NCI-H510A (cell line): Measurements from ENCODE around the gene KHDC4.
A peak's percentile ranks its signal among the peaks of the same experiment; 100 is the strongest.
"Not testable (repeated sequence)": the region's sequence is repeated elsewhere in the genome, so short reads cannot be mapped to it uniquely, and the experiment has no call there.

Experiments
- DNase-seq: peaks from one replicate; lab custom pipeline; 2025; lab: John Stamatoyannopoulos, UW

The KHDC4 gene

GRCh38 chr1:155940993-155941844 is 7.0 kb upstream of the KHDC4 start, which contains the start of gene RXFP4:
TSS of gene RXFP4 (plus strand) at chr1:155941638. CDS start at chr1:155941710, 72 bp downstream.
- DNase-seq: no peak

DNA sequence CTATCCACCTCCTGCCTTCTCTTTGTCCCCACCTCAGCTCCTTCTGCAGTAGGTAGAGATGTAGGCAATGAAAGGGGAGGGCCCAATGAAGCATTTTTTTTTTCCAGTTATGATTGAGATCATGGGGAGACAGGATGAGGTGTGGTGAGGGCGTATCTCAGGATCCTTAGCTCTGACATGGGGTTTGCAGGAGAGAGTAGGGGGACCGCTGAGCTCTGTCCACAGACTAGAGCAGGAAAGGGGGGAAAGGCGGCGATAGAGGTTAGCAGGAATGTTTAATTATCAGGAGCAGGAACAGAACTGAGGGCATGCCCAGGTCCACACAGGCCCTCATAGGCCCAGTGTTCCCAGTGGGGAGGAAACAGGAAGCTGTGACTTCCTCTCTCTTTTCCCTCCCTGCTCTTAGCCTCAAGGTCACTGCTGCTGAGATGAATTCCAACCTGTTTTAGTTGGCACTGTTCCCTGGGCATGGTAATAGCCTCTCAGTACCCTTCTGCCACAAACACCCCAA is 6.3 kb upstream of the KHDC4 start:
- no peak for DNase-seq

GRCh38 chr1:155938220-155938627 is 4.0 kb upstream of the KHDC4 start:
- no peak for DNase-seq

- no peak for DNase-seq
Measured at GRCh38 chr1:155934936-155935590, 850 bp upstream of the KHDC4 start.

- no peak for DNase-seq
Measured at GRCh38 chr1:155933591-155934096, 569 bp downstream of the KHDC4 start.

DNA sequence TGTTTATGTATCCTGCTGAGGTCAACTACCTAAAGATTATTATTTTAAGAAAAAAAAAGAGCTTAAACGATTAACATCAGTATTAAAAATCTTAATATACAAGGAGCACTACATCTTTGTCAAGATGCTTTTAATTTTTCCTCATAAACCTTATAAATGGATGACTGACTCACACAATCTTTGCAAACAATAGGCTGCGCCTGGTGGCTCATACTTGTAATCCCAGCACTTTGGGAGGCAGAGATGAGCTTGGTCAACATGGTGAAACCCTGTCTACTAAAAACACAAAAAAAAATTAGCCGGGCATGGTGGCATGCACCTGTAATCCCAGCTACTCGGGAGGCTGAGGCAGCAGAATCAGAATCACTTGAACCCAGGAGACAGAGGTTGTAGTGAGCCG is 1.7 kb downstream of the KHDC4 start:
- DNase-seq: no peak

DNA sequence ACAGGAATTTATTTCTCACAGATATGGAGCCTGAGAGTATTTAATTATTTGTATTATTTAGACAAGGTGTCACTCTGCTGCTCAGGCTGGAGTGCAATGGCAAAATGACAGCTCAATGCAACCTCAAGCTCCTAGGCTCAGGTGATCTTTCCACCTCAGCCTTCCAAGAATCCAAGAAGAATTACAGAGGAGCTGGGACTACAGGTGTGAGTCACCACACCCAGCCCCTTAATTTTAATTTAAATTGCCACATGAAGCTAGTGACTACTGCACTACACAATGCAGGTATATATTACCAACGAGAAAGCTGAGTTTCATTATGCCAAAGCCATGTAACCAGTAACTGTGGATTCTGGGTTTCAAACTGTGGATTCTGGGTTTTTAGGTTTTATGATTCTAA is 2.1 kb downstream of the KHDC4 start:
- DNase-seq: no peak

GRCh38 chr1:155931332-155932038 is 2.7 kb downstream of the KHDC4 start:
- DNase-seq: no peak

DNA sequence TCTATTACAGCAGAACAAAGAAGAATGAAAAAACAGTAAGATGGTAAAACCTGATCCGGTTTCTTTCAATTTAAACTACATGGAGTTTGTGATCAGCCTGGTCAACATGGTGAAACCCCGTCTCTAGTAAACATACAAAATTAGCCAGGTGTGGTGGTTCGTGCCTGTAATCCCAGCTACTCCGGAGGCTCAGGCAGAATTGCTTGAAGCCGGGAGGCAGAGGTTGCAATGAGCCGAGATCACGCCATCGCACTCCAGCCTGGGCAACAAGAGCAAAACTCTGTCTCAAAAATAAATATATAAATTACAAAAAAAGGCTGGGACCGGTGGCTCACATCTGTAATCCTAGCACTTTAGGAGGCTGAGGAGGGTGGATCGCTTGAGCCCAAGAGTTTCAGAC is 3.5 kb downstream of the KHDC4 start:
- not testable (repeated sequence) for DNase-seq

DNA sequence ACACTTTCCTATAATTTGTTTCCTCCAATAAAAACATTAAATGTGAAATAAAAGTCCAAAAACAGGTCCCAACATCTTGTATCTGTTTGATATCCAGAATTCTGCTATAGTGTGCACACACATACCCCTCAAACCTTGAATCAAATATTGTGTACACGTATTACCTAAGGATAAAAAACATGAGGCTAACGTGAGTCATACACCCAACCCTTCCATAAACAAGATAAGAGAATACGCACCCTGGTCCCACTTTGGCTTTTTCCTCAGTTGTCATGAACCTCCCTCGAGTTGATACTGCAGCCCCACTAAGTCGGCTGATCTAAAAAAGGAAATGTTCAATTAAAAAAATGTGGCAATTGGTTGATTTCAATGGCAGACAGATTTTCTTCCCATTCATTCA is 5.2 kb downstream of the KHDC4 start:
- no peak for DNase-seq

GRCh38 chr1:155925506-155925905 is 8.7 kb downstream of the KHDC4 start:
- no peak for DNase-seq

DNA sequence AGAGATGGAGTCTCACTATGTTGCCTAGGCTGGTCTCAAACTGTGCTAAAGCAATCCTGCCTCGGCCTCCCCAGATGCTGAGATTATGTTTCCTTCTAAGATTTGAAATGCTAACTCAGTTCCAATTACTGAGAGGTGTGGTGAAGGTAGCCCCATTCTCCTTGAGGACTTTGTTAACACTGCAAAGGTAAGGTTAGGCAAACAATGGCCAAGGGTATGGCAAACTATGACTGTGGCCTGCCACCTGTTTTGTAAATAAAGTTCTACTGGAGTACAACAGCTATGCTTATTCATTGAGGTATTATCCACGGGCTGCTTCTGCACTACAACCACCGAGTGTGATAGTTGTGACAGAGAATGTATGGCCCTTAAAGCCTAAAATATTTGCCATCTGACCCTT is 13.5 kb downstream of the KHDC4 start:
- no peak for DNase-seq

DNA sequence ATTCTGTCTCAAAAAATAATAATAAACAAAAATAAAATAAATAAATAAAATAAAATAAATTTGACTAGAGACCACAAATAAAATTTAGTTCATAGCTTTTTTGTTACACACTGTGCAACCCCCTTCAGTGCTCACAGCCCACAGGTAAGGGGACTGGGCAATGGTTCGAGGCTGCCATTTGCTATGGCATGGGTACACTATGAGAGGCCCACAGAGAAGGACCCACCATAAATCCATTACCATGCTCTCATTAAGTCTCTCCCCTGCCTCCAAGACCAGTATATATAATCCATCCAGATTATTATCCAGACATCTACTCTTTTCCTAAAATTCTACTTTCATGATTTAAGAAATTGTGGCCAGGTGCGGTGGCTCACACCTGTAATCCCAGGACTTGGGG is 14.4 kb downstream of the KHDC4 start:
- no peak for DNase-seq

- DNase-seq: no peak
Measured at GRCh38 chr1:155918660-155919059, 15.6 kb downstream of the KHDC4 start.

DNA sequence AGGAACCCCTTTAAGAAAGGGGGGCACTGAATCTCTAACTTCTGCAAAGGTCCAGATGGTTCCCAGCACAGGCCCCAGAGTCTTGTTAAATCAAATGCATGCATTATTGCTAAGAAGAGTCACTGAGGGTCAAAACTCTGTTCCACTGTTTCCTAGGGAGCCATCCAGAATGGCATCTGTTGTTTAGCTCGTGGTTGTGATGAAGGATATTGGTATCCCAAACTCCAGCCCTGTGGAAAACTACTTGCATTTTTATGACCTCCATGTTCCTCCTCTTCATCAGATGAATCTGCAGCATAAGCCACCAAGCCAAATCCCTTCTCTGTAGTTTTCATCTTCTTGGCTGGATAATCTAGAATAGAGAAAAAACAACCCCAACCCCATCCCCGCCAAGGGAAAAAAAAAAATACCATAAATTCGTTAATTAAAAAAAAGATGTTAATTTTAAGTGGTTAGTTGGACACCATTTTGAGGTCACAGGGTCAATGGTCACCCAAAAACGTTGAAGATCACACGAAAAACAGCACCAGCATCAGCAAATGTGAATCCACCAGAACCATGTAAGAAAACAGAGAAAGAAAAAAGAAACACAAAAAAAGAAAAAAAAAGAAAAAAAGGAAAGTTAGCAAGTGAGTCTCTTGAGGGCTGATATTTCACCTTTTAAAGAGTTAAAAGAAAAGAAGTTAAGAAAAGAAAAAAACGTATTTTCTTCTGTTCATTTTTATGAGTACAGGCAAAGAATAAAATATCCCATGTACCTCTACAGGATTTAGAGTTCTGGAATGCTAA is 20.1 kb downstream of the KHDC4 start:
- DNase-seq: no peak

DNA sequence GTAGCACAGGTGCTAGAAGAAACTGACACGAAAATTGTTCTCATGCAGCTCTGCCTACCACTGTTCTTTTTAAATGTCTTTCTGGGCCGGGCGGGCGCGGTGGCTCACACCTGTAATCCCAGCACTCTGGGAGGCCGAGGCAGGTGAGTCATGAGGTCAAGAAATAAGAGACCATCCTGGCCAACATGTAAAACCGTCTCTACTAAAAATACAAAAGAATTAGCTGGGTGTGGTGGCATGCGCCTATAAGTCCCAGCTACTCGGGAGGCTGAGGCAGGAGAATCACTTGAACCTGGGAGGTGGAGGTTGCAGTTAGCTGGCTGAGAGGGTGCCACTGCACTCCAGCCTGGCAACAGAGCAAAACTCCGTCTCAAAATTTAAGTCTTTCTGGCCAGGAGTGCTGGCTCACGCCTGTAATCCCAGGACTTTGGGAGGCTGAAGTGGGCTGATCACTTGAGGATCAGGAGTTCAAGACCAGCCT is 22.1 kb downstream of the KHDC4 start:
- DNase-seq: no peak

DNA sequence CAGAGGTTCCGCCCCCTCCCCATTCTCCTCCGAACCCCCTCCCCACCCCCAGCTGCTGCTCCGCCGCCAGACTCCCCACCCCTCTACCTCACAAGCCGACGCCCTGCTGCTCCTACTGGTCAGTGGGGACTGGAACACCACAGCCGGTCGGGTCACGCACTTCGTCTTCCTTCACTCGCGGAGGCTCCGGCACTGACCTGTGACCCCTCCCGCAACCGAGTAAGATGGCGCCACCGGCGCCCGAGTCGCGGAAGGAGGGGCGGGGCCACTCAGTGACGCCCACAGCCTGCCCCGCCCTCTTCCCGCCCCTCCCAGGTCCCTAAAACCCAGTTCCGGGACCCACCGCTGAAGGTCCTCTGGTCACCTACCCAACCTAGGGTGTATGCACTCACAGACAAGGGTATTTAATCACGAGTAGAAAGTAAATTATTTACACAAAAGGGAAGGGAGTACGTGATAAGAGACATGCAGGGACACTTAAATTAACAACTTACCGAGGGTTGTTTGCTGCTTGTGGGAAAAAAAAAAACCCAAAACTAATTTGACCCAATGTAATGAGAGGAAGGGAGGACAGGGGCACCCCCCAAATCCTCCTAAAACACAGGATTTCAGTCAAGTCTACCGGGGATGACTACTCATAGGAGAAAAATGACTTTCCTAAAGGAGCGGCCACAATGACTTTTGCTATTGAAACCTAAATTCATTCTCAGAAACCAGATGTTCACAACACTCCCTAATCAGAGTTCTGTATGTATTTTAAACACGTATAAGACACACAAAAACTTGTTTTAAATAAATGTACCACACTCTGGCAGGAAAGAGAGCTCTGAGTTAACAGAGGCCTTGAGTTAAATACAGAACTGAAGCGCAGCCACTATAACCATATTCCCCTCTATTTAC is 22.8 kb downstream of the KHDC4 start, which contains the start of gene RIT1:
TSS of gene RIT1 (minus strand) at position 194 of the 900 bp plus-strand sequence. CDS start 588 bp downstream, outside the sequence.
- DNase-seq: peak; percentile 57

GRCh38 chr1:155910621-155911121 is 23.5 kb downstream of the KHDC4 start:
- no peak for DNase-seq

DNA sequence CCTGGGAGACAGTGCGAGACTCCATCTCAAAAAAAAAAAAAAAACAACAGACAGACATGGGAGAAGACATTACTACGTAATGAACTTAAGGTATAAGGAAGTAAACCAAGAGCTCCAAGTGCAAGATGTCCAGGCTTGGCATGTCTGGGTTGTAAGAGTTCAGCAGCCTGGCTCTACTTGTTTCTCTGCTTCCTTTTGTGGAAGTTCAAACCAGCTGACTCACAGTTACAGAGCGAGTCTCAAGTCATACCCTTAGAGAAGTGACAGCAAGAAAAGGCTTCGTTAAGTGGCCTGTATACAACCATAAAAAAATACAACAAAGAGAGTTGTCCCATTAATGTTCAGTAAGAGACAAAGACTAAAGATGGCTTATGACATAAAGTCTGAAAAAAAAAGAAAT is 24.3 kb downstream of the KHDC4 start:
- DNase-seq: no peak

DNA sequence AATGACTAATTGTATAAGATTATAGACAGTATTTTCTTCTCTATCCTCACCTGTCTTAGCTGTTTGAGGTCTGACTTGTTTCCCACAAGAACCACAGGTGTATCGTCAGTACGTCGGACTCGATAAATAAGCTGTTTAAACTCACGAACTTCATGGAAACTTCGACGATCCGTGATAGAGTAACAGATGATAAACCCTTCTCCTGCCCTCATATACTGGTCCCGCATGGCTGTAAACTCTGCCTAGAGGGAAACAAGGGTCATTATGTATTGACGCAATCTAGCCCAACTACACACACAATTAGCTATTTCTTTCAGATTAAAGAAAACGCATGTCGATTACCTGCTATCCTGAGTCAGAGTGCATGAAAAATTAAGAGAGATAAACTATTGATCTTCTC is 30.0 kb downstream of the KHDC4 start:
- DNase-seq: no peak
